Ovary (tissue), 9 donors: ENCODE measurements around the gene ATP2B2. TPM values are rescaled to one million over a fixed set of nuclear protein-coding genes. Genes with fewer than 3 reads are reported as not detected.

Experiments used
- DNase-seq, 5 donors: peaks; one replicate each; pipeline ENCODE4 v3.0.0-alpha.2; 2019 to 2020
- H3K27ac ChIP-seq, 2 donors: fragments of 200-600 bp; one replicate each; pipeline versions ENCODE4 v1.5.1 to v1.8.0; 2019 to 2022
- H3K27me3 ChIP-seq: fragments of 200-600 bp; one replicate; pipeline ENCODE4 v1.8.0; 2022
- H3K36me3 ChIP-seq: fragments of 200-600 bp; sonication (generic); one replicate; pipeline ENCODE4 v1.5.1; 2019
- H3K4me1 ChIP-seq: one replicate; pipeline ENCODE4 v1.8.1; 2013; ENCODE audit warnings: mild to moderate bottlenecking, moderate library complexity; ENCODE audit not compliant: insufficient read depth
- H3K4me3 ChIP-seq: fragments of 200-600 bp; sonication (generic); one replicate; pipeline ENCODE4 v1.5.1; 2017
- H3K9me3 ChIP-seq, 2 donors: fragments of 200-600 bp in 1 of 2; sonication (generic) in 1 of 2; one replicate each; pipeline versions ENCODE4 v1.5.1 to v1.8.1; 2013 to 2019; ENCODE audit warnings: mild to moderate bottlenecking in 1 of 2, moderate library complexity in 1 of 2
- EP300 ChIP-seq: sonication (generic); formaldehyde crosslinking; IDR thresholded peaks from one replicate; pipeline ENCODE4 v1.6.1; 2017; ENCODE audit warnings: antibody characterized with exemption
- POLR2A ChIP-seq: fragments of 450-650 bp; IDR thresholded peaks from one replicate; pipeline ENCODE4 v1.6.1; 2017; ENCODE audit warnings: antibody characterized with exemption, mild to moderate bottlenecking, moderate library complexity
- WGBS, 3 donors: extraction: QIAGEN DNeasy Blood & Tissue Kit in 1 of 3; methylation state at CpG; one replicate each; pipeline versions ENCODE4 v1.1.5 to v1.1.7; 2013 to 2017; 5-methylcytosine and 5-hydroxymethylcytosine counted together
- intact Hi-C, 4 donors: fragments of 100-400 bp; cut with DNase I; formaldehyde crosslinking; loops; one replicate each; pipeline versions ENCODE4 v1.11.0 to v1.15.1; 2022 to 2023
- polyA plus RNA-seq, 2 donors: library from polyadenylated mRNA; stranded (reverse); fragments of 200-250 nt in 1 of 2; fragments of 350-450 nt in 1 of 2; fragmentation: Illumina TruSeq in 1 of 2; extraction: RNeasy Lipid Tissue Mini Kit (QIAGEN cat#74804) in 1 of 2; gene quantifications; one replicate each; pipeline ENCODE4 v1.2.3, GENCODE V29; 2013 to 2014
- total RNA-seq, 7 donors: library from RNA; depleted of rRNA in 2 of 7; stranded (reverse); fragments of >200 nt in 2 of 7; fragmentation: NEBNext Ultra II Directional in 3 of 7; extraction: Animal tissue kit (Norgen Biotek cat#: 25700) in 3 of 7; gene quantifications; one replicate each; pipeline versions ENCODE4 v1.1.0 to v1.2.4, GENCODE V29; 2016 to 2023
- TF ChIP-seq, protein P1 (sequence below), 3 donors: fragments of 450-650 bp in 2 of 3; fragments of 200-600 bp in 1 of 3; IDR thresholded peaks; one replicate each; pipeline versions ENCODE4 v1.5.1 to v1.8.0; 2016 to 2022; ENCODE audit warnings: antibody characterized with exemption in 3 of 3, mild to moderate bottlenecking in 1 of 3
- donor health status: DM: no; HTN: no; CAD: no; lungs with moderate emphysema.
- donor health status: DM: no; HTN: no; CAD: no.
- donor health status: Bipolar disorder and iron deficiency.
- donor health status: DM: yes; HTN: yes; CAD: no.
- donor health status: DM: no; HTN: no; CAD: no.
- donor health status: DM: yes; HTN: yes; CAD: no.

The ATP2B2 gene
- total and polyA plus RNA-seq, 9 donors: 0.05 to 11.6 (median 0.52) TPM; not detected in 2

DNA sequence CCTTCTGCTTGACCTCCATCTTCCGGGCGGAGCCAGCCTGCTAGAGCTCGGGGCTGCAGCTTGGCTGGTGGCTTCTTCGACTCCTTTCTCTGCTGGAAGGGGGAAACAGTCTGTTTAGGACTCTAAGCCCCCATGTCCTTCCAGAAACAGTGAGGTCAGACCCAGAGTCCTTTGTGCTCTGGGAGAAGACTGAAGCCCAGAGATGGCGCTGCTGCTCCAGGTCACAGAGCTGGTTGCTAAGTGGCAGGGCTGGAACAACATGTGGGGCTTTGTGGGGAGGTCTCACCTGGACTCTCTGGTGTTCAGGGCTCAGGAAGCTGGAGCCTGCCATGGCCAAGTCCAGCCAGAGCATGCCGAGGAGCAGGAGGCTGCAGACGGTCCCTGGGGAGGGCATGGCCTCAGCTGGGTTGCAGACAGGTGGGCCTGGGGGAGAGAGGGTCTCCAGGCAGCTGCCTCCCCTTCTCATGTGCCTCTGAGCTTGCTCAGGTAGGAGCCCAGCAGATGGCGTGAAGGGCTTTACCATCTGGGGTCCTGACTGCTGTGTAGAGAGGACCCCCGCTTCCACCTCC, 215.5 kb downstream of the ATP2B2 start:
- WGBS, 3 donors: 84 to 87% (median 85%) methylated on average over 9 of the region's 9 CpGs

DNA sequence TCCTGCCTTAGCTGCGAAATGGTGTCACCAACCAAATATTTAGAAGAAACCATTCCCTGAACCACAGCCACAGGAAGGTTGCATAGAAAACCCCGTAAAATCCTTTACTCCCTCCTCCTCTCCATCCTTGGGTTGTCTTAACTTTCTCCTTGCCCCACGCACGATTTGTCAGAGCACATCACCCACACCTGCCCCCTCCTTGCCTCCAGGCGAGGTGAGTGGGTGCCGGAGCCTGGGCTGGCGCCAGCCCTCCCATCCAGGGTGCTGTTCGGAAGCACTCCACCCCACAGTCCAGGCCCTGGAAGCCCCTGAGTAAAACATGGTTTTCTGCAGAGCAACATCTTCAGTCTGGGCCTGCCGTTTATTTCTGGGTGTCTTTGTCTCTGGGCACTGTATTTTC, 216.3 kb downstream of the ATP2B2 start:
- Histone ChIP-seq H3K36me3 (no peaks in the 10 kb centered on the region), H3K4me3 (no peak overlapping the region), H3K4me1 (no peaks in the 10 kb centered on the region), H3K9me3 (no peaks in the 10 kb centered on the region), H3K27ac (no peak overlapping the region), H3K27me3 (no peaks in the 10 kb centered on the region)
- DNase-seq: no peak
- TF ChIP-seq, protein P1, sequence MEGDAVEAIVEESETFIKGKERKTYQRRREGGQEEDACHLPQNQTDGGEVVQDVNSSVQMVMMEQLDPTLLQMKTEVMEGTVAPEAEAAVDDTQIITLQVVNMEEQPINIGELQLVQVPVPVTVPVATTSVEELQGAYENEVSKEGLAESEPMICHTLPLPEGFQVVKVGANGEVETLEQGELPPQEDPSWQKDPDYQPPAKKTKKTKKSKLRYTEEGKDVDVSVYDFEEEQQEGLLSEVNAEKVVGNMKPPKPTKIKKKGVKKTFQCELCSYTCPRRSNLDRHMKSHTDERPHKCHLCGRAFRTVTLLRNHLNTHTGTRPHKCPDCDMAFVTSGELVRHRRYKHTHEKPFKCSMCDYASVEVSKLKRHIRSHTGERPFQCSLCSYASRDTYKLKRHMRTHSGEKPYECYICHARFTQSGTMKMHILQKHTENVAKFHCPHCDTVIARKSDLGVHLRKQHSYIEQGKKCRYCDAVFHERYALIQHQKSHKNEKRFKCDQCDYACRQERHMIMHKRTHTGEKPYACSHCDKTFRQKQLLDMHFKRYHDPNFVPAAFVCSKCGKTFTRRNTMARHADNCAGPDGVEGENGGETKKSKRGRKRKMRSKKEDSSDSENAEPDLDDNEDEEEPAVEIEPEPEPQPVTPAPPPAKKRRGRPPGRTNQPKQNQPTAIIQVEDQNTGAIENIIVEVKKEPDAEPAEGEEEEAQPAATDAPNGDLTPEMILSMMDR (IDR thresholded peaks at IDR 0.05): no peak
- TF ChIP-seq POLR2A: no peak
- TF ChIP-seq EP300: no peak
- intact Hi-C loops: no loop called here
- WGBS, 3 donors: 80 to 88% (median 87%) methylated on average over 9 of the region's 9 CpGs

More for the DNA sequence above, 215.5 kb downstream of the ATP2B2 start:
- H3K9me3 ChIP-seq: no peaks in the 10 kb centered on the region
- intact Hi-C loops: no loop called here
- no peaks in the 10 kb centered on the region for H3K4me1 ChIP-seq
- no peak overlapping the region for H3K4me3 ChIP-seq
- no peaks in the 10 kb centered on the region for H3K36me3 ChIP-seq
- no peaks in the 10 kb centered on the region for H3K27me3 ChIP-seq
- TF ChIP-seq POLR2A: no peak
- TF ChIP-seq, protein P1 (IDR thresholded peaks at IDR 0.05): no peak
- no peak for TF ChIP-seq EP300
- no peak overlapping the region for H3K27ac ChIP-seq
- DNase-seq: no peak

DNA sequence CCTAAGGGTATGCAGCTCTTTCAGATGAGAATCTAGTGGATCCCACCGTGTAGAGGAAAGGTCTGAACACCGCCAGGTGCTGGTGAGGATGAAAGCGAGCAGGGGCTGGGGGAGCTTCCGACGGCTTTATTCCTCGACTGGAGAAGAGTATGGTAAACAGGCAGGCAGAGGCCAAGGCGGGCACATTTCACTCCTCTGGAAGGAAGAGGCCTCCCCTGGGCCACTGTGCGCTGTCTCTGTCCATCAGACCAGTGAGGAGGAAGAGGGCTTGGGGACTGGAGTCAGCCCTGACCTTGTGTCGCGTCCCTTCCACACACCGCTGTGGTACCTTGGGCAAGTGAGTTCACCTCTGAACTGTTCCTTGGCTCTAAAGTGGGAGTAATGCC, 216.8 kb downstream of the ATP2B2 start:
- no peak overlapping the region for H3K27ac ChIP-seq
- no peaks in the 10 kb centered on the region for H3K27me3 ChIP-seq
- intact Hi-C loops: no loop called here
- no peaks in the 10 kb centered on the region for H3K9me3 ChIP-seq
- H3K4me3 ChIP-seq: no peak overlapping the region
- TF ChIP-seq EP300: no peak
- TF ChIP-seq POLR2A: no peak
- TF ChIP-seq, protein P1 (IDR thresholded peaks at IDR 0.05): no peak
- 91 to 93% (median 91%) methylated on average over 11 of the region's 11 CpGs for WGBS, 3 donors
- H3K36me3 ChIP-seq: no peaks in the 10 kb centered on the region
- H3K4me1 ChIP-seq: no peaks in the 10 kb centered on the region
- no peak for DNase-seq

DNA sequence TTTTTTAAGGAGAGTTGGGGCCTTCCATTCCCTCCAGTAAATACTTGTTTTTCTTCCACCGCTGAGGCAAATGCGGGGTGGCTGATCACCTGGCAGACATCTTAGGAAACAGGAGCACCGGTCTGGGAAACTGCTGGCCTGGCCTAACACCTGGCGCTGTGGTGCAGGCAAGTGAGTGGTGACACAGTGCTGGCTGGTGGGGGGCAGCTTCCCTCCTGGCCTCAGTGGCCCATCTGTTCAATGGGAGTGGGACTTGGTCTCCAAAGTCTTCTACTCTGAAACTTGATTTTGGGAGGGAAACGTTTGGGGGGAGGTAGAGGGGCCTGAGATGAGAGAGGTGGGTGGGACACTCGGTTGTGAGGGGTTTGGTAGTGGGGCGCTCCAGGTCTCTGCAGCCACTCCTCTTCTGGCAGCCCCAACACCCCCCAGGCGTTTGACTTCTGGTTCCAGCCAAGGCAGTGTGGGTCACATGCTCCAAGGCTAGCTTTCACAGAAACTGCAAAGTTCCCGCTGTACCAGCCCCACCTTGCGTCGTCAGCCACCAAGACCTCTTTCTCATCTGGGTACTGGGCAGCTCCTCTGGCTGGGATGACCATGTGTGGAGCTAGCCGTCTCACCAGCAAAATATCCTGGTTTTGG, 217.3 kb downstream of the ATP2B2 start:
- TF ChIP-seq, protein P1 (IDR thresholded peaks at IDR 0.05): no peak
- TF ChIP-seq EP300 (no peak), POLR2A (no peak)
- no peak for DNase-seq
- 88 to 94% (median 89%) methylated on average over 12 of the region's 12 CpGs for WGBS, 3 donors
- no peaks in the 10 kb centered on the region for H3K36me3 ChIP-seq
- no peaks in the 10 kb centered on the region for H3K27me3 ChIP-seq
- H3K4me1 ChIP-seq: no peaks in the 10 kb centered on the region
- H3K27ac ChIP-seq: no peak overlapping the region
- H3K4me3 ChIP-seq: no peak overlapping the region
- H3K9me3 ChIP-seq: no peaks in the 10 kb centered on the region
- intact Hi-C loops: no loop called here
